IPS-NIHi11 (cell line): Measurements from ENCODE around the gene GRIK4.

ENCODE experiments used
- DNase-seq: peaks from one replicate; pipeline ENCODE4 v3.0.0; 2012; ENCODE audit warnings: mixed read lengths, low spot score

GRIK4 gene

DNA sequence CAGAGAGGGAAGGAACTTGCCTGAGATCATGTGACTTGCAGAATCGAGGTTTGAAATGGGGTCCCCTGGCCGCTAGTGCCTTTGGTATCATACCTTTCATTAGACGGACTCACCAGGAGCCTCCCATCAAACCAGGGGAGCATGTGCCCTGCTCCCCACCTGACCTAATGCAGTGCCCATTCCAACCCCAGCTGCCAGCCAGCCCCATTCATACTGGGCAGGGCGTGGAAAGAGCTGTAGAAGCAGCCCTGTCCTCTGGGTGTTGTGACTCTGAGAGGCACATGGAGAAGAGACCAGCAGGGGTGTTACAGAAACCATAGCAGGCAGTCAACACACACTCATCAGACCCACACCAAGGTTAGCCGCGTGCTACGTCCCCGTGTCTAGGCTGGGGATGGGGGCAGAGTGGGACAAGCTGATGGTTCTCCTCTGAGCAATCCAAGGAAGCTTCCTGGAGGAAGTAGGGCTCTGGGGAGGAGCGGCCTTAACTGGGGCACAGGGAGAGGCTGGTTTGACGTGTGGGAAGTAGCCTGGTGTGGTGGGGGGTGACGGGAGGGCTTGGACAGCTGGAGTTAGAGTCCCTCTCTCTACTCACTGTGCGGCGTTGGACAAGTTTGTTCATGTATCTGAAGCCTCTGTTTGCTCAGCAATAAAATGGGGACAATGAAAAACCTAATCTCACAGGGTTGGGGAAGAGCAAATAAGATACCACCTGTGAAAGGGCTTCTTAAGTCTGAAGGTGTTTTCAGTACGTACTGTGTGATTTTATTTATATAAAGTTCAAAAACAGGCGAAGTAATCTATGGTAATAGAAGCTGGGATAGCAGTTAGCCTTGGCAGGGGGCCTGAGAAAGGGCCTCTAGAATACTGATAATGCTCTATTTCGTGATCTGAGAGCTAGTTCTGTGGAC, 14.0 kb downstream of the GRIK4 start:
- no peak for DNase-seq

DNA sequence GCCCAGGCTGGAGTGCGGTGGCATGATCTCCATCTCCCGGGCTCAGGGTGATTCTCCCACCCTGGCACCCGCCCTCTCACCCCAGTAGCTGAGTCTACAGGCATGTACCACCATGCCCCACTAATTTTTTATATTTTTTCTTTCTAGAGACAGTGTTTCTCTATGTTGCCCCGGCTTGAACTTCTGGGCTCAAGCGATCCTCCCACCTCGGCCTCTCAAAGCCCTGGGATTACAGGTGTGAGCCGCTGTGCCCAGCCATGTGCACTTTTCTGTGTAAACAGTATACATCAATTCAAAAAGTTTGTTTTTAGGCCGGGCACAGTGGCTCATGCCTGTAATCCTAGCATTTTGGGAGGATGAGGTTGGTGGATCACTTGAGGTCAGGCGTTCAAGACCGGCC, 14.7 kb downstream of the GRIK4 start:
- no peak for DNase-seq

- peak; percentile 75 for DNase-seq
Observed at GRCh38 chr11:120527111-120527761, 15.7 kb downstream of the GRIK4 start.

DNA sequence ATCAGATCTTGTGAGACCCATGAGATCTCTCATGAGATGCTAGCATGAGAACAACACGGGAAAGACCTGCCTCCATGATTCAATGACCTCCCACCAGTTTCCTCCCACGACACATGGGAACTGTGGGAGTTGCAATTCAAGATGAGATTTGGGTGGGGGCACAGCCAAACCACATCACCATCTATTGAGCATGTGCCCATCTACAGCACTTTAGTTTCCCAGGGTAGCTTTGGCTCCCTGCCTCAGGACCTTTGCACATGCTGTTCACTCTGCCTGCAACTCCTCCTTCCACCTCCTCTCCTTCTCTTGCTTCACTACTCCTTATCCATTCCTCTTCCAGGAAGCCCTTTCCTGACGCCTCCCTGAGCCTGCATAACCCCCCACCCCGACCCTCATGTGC, 17.2 kb downstream of the GRIK4 start:
- DNase-seq = no peak

- DNase-seq = no peak
Observed at GRCh38 chr11:120529214-120529613, 17.7 kb downstream of the GRIK4 start.

DNA sequence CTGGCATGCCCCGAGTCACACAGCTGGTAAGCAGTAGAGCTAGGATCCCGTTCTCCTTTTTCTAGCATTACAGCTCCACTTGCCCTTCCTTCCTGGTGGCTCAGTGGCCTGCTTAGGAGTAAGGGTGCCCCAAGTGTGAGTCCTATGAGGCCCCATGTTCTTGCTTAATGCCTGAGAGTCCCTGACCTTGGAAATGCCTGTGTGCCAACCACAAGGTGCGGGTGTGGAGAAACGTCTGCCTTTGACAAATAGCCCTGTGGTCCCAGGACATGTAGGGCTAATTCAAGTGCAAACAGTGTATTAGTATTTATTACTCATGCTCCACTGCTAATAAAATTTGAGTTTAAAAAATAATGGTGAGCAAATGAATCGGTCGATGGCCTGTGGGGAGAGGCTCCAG, 18.4 kb downstream of the GRIK4 start:
- DNase-seq = no peak

DNA sequence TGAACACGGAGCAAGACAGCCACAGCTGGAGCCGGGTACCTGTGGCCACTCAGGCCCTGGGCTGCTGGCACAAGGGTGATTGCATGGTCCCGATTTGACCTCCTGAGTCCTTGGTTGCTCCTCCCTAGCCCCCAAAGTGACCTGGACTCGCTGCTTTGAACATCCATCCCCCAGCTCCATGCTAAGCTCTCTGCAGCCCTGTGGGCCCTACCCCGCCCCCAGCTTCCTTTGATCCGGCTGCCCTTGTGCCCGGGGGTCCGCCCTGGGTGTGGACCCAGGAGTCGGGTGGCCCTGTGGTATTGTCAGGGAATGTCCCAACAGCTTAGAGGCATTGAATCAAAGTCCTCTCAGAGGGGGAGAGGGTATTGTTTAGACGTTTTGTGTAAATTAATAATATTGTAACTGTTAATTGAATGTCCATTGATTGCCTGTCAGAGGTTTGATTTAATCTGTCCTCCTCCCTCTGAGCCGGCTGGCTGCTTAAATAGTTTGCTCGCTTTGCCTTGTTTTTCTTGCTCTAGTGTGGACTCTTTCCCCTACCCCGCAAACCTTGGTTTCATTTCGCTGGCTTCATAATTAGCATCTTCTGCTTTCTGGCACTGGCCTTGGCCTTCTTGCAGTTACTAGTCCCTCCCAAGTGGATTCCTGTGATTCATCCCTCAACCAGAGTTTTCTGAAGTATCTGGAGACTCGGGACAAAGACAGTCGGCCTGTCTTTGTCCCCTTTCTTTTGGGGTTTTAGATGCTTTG, 20.7 kb downstream of the GRIK4 start:
- DNase-seq = no peak

DNA sequence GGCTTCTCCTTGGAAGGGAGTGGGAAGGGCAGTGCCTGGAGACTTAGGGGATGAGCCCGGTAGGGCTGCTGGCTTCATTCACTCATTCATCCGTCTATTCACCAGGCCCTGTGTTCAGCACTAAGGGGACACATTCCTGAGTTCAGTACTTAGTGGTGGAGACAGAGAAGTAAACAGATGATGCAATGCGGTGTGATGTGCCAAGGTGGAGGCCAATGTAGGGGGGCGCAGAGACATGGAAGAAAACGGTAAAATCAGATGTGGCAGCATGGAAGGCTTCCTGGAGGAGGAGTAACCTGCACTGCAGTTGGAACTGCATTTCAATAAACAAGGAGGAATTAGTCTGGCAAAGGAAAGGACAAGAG, 21.3 kb downstream of the GRIK4 start:
- DNase-seq = no peak

- no peak for DNase-seq
Observed at GRCh38 chr11:120536091-120536796, 24.7 kb downstream of the GRIK4 start.

DNA sequence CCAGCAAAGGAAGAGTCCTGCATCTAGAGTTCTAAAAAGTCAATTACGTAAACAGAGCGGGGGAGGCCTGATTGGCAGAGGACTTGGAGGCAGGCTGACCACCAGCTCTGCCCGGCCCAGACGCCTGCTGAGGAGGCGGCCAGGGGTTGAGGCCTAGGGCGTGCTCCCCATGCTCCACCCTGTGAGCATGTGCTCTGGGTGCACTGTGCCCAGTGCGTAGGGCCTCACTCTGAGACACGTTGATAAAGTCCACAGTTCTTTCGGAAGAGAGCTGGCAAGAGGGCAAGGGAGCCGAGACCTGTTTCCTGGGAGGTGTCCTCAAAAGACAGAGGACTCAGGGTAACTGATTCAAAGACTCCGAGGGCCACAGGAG, 25.2 kb downstream of the GRIK4 start:
- DNase-seq = no peak

DNA sequence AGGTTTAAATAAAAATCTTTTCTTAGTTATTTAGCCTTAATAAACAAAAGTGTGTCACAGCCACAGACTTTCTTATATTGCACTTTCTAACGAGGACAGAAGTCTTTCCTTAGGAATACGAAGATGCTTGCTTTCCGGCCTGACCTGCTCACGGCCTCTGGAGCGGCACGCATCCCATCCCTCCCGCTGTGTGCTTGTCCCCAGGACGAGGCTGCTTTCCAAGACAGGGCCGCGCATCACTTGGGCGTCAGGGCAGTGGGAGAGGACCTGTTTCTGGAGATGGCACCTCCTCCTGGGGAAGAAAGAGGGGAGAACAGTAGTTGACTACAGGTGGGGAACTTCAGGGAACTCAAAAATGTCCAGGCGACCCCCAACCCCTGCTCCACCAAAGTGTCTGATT, 26.4 kb downstream of the GRIK4 start:
- no peak for DNase-seq

DNA sequence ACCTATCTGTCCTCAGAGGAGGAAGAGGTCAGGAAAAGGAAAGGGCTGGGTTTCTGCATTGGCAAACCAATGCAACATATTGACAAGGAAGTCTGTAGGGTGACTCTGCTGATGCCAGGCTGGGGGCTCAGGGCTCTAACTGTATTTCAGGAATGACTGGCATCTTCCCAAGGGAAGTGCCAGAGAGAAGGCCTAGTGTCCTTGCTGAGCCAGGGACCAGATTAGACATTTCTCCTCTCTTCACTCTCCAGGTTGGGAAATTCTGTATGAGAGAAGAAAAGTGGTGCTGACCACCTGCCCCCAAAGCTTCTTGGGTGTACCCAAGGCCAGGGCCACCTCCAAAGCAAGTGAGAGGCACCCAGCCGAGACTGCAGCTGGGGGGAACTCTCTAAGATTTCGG, 27.2 kb downstream of the GRIK4 start:
- no peak for DNase-seq

- DNase-seq = no peak
Observed at GRCh38 chr11:120539667-120540369, 28.3 kb downstream of the GRIK4 start.

DNA sequence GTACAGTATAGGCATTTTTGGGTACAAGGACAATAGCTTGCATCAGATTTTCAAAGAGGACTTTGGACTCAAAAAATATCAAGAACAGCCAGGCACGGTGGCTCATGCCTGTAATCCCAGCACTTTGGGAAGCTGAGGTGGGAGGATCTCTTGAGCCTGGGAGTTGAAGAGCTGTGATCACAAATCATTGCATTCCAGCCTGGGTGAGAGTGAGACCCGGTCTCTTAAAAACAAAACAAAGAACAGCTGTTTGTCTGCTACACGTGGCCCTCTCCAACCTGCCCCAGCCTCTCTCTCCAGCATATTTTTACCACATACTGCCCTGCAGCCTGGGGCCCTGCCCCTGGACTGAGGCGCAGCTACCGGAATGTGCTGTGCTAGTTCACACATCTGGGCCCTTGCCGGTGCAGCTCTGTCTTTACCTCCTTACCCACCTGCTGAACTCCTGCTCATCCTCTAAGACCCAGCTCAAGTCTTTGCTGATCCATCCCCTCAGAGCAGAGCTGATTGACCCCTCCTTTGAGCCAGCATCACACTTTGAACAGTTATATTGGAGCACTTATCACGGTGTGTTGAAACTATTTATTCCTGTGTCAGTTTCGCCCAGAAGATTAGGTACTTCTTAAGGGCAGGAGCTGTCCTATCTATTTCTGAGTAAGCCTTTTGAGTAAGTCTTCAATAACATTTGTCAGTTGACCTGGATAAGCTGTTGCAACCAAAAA, 29.4 kb downstream of the GRIK4 start:
- DNase-seq = no peak

DNA sequence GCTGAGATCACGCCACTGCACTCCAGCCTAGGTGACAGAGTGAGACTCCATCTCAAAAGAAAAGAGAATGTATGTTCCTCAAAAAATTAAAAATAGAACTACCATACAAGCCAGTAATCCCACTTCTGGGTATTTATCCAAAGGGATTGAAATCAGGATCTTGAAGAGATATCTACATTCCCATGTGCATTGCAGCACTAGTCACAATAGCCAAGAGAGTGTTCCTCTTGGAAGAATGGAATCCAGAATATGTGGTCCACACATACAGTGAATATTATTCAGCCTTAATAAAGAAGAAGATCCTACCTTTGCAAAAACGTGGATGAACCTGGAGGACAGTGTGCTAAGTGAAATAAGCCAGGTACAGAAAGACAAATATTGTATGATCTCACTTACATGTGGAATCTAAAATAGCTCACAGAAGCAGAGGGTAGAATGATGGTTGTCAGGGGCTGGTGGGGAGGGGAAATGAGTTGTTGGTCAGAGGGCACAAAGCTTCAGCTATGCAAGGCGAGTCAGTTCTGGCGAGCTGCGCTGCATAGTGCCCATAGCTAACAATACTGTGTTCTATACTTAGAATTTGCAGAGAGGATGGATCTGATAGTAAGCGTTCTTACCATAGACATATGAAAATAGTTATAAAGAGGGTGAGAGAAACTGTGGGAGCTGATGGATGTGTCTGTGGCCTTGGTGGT, 32.1 kb downstream of the GRIK4 start:
- no peak for DNase-seq

DNA sequence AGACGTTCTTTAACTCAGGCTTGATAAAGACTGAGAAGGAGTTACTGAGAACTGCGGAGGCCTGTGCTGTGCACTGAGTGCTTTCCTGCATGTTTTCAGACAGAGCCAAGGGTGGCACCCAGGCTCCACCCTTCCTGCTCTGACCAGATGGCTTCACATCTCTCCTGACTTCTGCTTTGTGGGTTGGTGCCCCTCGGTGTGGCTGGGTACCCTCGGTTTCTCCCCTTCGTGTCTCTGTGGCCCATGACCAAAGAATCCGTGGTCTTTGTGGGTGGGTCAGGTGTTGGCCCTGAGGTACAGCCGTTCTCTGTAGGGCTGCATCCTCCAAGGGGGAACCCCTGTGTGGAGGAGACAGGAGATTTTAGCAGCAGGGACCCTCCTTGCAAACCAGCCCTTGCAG, 34.3 kb downstream of the GRIK4 start:
- DNase-seq = no peak

DNA sequence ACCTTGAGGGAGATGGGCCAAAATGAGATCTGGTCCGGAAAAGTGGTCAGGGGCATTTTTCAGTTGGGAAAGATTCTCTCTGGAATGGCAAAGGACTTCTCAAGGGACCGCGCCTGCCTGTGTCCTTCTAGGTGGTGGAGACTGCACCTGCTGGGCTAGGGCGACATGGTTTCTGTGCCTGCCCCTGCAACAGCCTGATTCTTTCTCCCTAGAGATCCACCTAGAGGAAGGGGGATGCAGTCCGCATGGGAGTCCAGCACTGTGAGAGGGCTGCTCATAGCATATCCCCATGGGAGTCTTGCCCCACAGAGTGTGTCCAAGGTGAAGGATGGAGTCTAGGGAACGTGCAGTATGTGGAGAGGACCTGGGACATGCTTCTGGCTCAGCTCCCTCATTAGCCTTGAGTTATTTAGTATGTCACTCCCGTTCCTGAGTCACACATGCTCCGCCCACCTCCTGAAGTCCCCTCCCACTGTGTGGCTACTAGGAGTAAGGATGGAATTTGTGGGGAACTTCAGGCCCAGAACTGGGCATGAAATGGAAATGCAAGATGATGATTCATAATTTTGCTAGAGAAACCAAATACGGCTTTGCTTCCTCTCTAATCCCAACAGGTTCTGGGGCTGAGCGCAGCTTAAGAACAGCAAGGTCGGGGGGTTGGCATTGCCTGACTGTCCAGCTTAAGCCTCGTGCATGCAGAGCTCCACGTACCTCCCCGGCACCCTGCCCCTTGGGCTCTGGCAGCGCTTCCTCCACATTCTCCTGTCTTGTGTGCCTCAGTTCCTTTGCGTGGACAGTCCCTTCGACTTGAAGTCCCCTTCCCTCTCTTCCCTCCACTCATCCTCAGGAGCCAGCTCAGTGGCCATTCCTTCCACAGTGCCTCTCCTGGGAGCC, 35.0 kb downstream of the GRIK4 start:
- peak; percentile 55 for DNase-seq

- no peak for DNase-seq
Observed at GRCh38 chr11:120547316-120547715, 35.8 kb downstream of the GRIK4 start.
